Measurements from ENCODE around the gene TINAGL1. TPM values are rescaled to one million over a fixed set of nuclear protein-coding genes. Genes with fewer than 3 reads are reported as not detected.

Gene TINAGL1
- total RNA-seq, 1 experiment from 2014 or later = 57.9 TPM

DNA sequence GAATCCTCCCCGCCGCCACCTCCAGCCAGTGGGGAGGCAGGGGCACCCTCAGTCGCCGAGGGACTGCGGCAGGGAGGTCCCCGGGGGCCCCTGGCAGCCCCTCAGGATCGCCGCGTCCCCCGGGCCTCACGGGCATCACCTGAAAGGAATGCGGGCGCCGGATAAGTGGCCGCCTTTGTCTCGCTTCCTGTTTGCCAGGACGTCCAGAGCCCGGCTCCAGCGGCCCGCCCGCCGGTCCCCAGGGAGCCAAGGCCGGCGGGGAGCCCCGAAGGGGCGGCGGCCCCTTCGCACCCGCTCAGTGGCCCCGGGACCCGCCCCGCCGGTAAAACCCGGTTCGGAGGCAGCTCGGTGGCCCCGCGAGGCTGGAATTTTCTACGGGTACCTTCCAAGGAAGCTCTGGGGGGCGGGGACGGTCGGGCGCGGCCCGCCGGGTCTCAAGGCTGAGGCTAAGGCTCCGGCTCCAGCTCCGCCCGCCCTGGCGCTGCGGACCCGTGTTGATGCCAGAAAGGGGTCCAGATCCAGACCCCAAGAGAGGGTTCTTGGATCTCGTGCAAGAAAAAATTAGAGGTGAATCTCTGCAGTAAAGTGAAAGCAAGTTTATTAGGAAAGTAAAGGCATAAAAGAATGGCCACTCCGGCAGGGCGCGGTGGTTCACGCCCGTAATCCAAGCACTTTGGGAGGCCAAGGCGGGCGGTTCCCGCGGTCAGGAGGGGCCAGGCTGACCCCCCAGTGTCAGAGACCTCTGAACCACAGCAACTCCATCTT is 12.6 kb downstream of the TINAGL1 start:
- no peaks in the 10 kb centered on the region for H3K9me3 ChIP-seq (ENCODE audit: control insufficient read depth in 1 of 2, insufficient read depth in 1 of 2, low read depth in 1 of 2, low read length in 2 of 2)
- DNase-seq (ENCODE audit: low read depth, low spot score) = no peak
- H3K27ac ChIP-seq (ENCODE audit: low read depth, low read length) = peak overlapping the region; percentile 68
- BruUV-seq (replicated peaks) = no TSS peak
- TF ChIP-seq, protein P1, sequence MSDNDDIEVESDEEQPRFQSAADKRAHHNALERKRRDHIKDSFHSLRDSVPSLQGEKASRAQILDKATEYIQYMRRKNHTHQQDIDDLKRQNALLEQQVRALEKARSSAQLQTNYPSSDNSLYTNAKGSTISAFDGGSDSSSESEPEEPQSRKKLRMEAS (IDR thresholded peaks at IDR 0.05) = no peak
- TF ChIP-seq SP1 (IDR thresholded peaks at IDR 0.05; ENCODE audit: low read depth) = no peak
- TF ChIP-seq ZFX (IDR thresholded peaks at IDR 0.05) = peak; percentile 43; the same call in 1 of the 2 replicates
- TF ChIP-seq, protein P2, sequence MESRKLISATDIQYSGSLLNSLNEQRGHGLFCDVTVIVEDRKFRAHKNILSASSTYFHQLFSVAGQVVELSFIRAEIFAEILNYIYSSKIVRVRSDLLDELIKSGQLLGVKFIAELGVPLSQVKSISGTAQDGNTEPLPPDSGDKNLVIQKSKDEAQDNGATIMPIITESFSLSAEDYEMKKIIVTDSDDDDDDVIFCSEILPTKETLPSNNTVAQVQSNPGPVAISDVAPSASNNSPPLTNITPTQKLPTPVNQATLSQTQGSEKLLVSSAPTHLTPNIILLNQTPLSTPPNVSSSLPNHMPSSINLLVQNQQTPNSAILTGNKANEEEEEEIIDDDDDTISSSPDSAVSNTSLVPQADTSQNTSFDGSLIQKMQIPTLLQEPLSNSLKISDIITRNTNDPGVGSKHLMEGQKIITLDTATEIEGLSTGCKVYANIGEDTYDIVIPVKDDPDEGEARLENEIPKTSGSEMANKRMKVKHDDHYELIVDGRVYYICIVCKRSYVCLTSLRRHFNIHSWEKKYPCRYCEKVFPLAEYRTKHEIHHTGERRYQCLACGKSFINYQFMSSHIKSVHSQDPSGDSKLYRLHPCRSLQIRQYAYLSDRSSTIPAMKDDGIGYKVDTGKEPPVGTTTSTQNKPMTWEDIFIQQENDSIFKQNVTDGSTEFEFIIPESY (IDR thresholded peaks at IDR 0.05; ENCODE audit: extremely low read depth, insufficient replicate concordance, low read length) = no peak
- TF ChIP-seq YY1 (IDR thresholded peaks at IDR 0.05; ENCODE audit: extremely low read depth, insufficient replicate concordance, low read depth, low read length) = peak; percentile 14
- TF ChIP-seq JUND (IDR thresholded peaks at IDR 0.05) = no peak
- peak overlapping the region; percentile 84 for H3K4me2 ChIP-seq (ENCODE audit: low read length)
- no peaks in the 10 kb centered on the region for H4K20me1 ChIP-seq (ENCODE audit: insufficient read depth)
- peak; percentile 56 for ATAC-seq
- peak overlapping the region; percentile 17 for H2AFZ ChIP-seq (ENCODE audit: low read depth, low read length, poor library complexity, severe bottlenecking)
- H3K79me2 ChIP-seq (ENCODE audit: insufficient read depth, low read length) = no peaks in the 10 kb centered on the region
- peak overlapping the region; percentile 30 to 55 for H3K4me3 ChIP-seq (replicated peaks in 1 of 2; ENCODE audit: low read depth in 1 of 2, low read length in 2 of 2)
- peaks cover 0 to 11% of the 10 kb centered on the region in 2 experiments; a peak in 1 of 4 replicates for H3K36me3 ChIP-seq (ENCODE audit: control insufficient read depth in 1 of 2, insufficient read depth in 2 of 2, low read length in 2 of 2)
- CTCF ChIA-PET = interaction anchor here (0.9 to 1.4 kb wide), 2 partner anchors 20 to 40 kb away, joined by 3 to 4 read pairs; no protein-coding TSS in a partner anchor
- intact Hi-C loops (cut with micrococcal nuclease) = no loop called here
- no peaks in the 10 kb centered on the region for H3K9me2 ChIP-seq (ENCODE audit: insufficient read depth)
- H3K4me1 ChIP-seq (ENCODE audit: control insufficient read depth in 1 of 2, insufficient read depth in 2 of 2, low read length in 2 of 2) = peaks cover 55 to 62% of the 10 kb centered on the region in 2 experiments
- no peaks in the 10 kb centered on the region for H3K27me3 ChIP-seq (ENCODE audit: insufficient read depth, low read length)
- POLR2A ChIA-PET = no interaction called here
- RAD21 ChIA-PET (ENCODE audit: low non-redundant PET in 1 of 2, low total read pairs in 2 of 2, uncharacterized antibody in 2 of 2, unreplicated experiment in 2 of 2) = no interaction called here
- H3K9ac ChIP-seq (ENCODE audit: low read length) = peak overlapping the region; percentile 67
